ENCODE measurements around the gene NFAM1. TPM values are rescaled to one million over a fixed set of nuclear protein-coding genes. Genes with fewer than 3 reads are reported as not detected.

NFAM1 gene
- total RNA-seq, 4 donors from 2014 or later: 0.26 to 1.1 (median 0.64) TPM; not detected in 1

- intact Hi-C loops (cut with DNase I; ENCODE audit: low total_unique reads): loop anchor here (5.0 kb wide), 1 partner anchor 339 kb away; the partner anchor contains the start of gene NDUFA6
- no peaks in the 10 kb centered on the region for H3K9me3 ChIP-seq
- no peak overlapping the region for H3K4me3 ChIP-seq
- H3K36me3 ChIP-seq: no peaks in the 10 kb centered on the region
- no peaks in the 10 kb centered on the region for H3K4me1 ChIP-seq
- no peaks in the 10 kb centered on the region for H3K27me3 ChIP-seq
- H3K27ac ChIP-seq: no peak overlapping the region
- TF ChIP-seq CTCF (IDR thresholded peaks at IDR 0.05) (no peak), POLR2A (IDR thresholded peaks at IDR 0.05) (no peak)
- no peak for DNase-seq
These were observed 693 bp downstream of the NFAM1 start for GRCh38 chr22:42431401-42432019.

GRCh38 chr22:42430528-42431125 is 1.6 kb downstream of the NFAM1 start:
- H3K9me3 ChIP-seq: no peaks in the 10 kb centered on the region
- no peaks in the 10 kb centered on the region for H3K36me3 ChIP-seq
- H3K27me3 ChIP-seq: no peaks in the 10 kb centered on the region
- no peak overlapping the region for H3K4me3 ChIP-seq
- TF ChIP-seq CTCF (IDR thresholded peaks at IDR 0.05) (no peak), POLR2A (IDR thresholded peaks at IDR 0.05) (no peak)
- intact Hi-C loops (cut with DNase I; ENCODE audit: low total_unique reads): loop anchor here (5.0 kb wide), 1 partner anchor 338 kb away; the partner anchor contains the start of gene NDUFA6
- H3K27ac ChIP-seq: no peak overlapping the region
- no peak for DNase-seq
- no peaks in the 10 kb centered on the region for H3K4me1 ChIP-seq

- Histone ChIP-seq H3K36me3 (no peaks in the 10 kb centered on the region), H3K27ac (no peak overlapping the region), H3K4me1 (no peaks in the 10 kb centered on the region), H3K4me3 (no peak overlapping the region), H3K27me3 (no peaks in the 10 kb centered on the region), H3K9me3 (no peaks in the 10 kb centered on the region)
- intact Hi-C loops (cut with DNase I; ENCODE audit: low total_unique reads): no loop called here
- DNase-seq: no peak
- TF ChIP-seq POLR2A (IDR thresholded peaks at IDR 0.05) (no peak), CTCF (IDR thresholded peaks at IDR 0.05) (no peak)
These were observed 3.4 kb downstream of the NFAM1 start for GRCh38 chr22:42428760-42429159.

DNA sequence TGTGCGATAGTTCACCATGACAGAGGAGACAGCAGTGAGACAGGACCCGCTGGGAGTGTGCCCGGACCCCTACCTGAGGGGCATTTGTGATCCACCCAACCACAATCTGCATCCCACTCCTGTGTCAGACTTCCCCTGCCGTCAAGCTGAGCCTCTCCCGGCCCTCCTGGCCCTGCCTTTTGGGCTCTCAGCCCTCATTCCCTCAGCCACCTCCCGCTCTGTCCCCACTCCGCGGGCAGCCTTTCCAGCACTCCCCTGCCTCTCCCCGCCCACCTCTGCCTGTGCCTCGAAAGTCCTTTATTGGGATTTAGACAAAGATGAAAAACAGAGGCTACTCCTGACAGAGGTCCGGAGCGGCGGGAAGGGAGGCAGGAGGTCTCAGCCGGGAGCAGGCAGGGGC is 4.2 kb downstream of the NFAM1 start:
- H3K9me3 ChIP-seq: no peaks in the 10 kb centered on the region
- TF ChIP-seq CTCF (IDR thresholded peaks at IDR 0.05): no peak
- no peaks in the 10 kb centered on the region for H3K27me3 ChIP-seq
- no peaks in the 10 kb centered on the region for H3K4me1 ChIP-seq
- intact Hi-C loops (cut with DNase I; ENCODE audit: low total_unique reads): no loop called here
- no peaks in the 10 kb centered on the region for H3K36me3 ChIP-seq
- no peak overlapping the region for H3K4me3 ChIP-seq
- no peak for DNase-seq
- H3K27ac ChIP-seq: no peak overlapping the region

GRCh38 chr22:42427167-42427566 is 5.0 kb downstream of the NFAM1 start:
- DNase-seq: no peak
- H3K9me3 ChIP-seq: no peaks in the 10 kb centered on the region
- intact Hi-C loops (cut with DNase I; ENCODE audit: low total_unique reads): no loop called here
- no peak overlapping the region for H3K27ac ChIP-seq
- H3K4me1 ChIP-seq: no peaks in the 10 kb centered on the region
- no peak overlapping the region for H3K4me3 ChIP-seq
- no peaks in the 10 kb centered on the region for H3K36me3 ChIP-seq
- H3K27me3 ChIP-seq: no peaks in the 10 kb centered on the region
- TF ChIP-seq CTCF (IDR thresholded peaks at IDR 0.05) (no peak), POLR2A (IDR thresholded peaks at IDR 0.05) (no peak)

Data from uterus (tissue), 4 donors.